D721Med (cell line): ENCODE data around the gene BCAS4.

Source experiments
- DNase-seq: peaks from one replicate; pipeline ENCODE4 v3.0.0; 2011; ENCODE audit warnings: low spot score; ENCODE audit not compliant: insufficient read length
- FAIRE-seq: peaks from 2 replicates; lab custom pipeline; 2011; peaks lifted over from hg19 to GRCh38; lab: Jason Lieb, UNC
- TF ChIP-seq, protein P1 (sequence below): IDR thresholded peaks from 2 replicates; pipeline ENCODE4 v1.5.1; 2012; ENCODE audit warnings: mild to moderate bottlenecking, control low read depth; ENCODE audit not compliant: insufficient read depth; ENCODE audit errors: missing control alignments

BCAS4 gene

DNA sequence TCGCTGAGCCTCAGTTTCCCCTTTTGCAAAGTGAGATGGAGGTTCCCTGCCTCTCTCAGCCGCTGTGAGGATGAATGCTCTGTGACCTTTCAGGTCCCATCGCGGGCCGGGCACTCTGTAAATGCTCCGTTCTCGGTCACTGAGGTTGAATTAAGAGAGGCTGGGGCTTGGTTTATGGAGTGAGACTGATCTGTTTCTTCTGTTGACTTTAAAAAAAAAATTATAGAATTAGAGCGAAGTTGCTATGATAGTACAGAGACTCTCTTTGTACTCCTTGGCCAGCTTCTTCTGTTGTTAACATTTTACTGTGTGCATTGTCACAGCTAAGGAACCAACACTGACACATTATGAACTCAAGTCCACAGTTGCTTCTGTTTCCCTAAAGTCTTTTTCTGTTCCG, 72.0 kb downstream of the BCAS4 start:
- no peak for FAIRE-seq
- TF ChIP-seq, protein P1, sequence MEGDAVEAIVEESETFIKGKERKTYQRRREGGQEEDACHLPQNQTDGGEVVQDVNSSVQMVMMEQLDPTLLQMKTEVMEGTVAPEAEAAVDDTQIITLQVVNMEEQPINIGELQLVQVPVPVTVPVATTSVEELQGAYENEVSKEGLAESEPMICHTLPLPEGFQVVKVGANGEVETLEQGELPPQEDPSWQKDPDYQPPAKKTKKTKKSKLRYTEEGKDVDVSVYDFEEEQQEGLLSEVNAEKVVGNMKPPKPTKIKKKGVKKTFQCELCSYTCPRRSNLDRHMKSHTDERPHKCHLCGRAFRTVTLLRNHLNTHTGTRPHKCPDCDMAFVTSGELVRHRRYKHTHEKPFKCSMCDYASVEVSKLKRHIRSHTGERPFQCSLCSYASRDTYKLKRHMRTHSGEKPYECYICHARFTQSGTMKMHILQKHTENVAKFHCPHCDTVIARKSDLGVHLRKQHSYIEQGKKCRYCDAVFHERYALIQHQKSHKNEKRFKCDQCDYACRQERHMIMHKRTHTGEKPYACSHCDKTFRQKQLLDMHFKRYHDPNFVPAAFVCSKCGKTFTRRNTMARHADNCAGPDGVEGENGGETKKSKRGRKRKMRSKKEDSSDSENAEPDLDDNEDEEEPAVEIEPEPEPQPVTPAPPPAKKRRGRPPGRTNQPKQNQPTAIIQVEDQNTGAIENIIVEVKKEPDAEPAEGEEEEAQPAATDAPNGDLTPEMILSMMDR: no peak
- DNase-seq: no peak

DNA sequence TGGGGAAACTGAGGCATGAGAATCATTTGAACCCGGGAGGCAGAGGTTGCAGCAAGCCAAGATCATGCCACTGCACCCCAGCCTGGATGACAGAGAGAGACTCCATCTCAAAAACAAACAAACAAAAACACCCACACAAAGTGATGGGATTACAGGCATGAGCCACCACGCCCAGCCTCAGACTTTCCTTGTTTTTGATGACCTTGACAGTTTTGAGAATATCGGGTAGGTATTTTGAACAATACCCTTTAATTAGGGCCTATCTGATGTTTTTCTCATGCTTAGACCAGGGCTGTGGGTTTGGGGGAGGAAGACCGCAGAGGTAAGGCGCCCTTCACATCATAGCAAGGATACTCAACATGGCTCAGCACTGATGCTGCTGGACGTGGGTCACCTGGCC, 72.9 kb downstream of the BCAS4 start:
- no peak for DNase-seq
- no peak for FAIRE-seq
- TF ChIP-seq, protein P1: no peak

DNA sequence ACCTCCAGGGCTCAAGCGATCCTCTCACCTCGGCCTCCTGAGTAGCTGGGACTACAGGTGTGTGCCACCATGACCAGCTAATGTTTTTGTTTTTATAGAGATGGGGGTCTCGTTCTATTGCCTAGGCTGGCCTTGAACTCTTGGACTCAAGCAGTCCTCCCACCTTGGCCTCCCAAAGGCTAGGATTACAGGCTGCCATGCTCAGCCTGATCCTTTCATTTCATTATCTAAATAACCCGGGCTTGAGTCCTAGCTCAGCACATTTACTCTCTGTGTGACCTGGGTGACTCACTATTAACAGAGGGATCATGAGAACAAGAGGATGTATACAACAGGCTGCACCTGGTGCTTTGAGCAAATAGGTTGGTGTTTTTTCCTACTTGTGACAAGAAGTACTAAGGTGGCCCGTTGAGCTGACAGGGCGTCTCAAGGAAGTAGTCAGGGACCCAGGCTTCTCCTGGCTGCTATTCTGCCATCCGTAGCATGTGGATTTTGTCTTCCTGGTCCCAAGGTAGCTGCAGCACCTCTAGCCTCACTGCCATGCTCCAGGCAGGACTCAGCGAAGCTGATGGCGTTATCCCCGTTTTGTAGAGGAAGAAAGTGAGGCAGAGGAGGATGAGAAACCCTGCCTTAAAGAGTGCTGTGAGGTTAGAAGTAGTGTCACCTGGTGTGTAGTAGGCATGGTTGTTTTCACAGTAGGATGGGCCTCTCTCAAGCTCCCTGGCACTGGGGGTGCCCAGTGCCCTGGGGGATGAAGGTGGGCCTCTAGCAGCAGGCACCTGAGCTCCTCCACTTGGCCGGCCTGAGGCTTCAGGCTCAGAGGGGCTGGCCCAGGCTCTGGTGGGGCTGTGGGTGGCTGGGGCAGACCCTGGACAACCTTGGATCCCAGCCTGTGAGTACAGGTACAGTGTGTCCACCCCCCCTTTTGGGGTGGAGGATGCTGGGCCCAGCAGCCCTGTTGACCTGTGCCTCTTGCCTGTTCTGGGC, 73.9 kb downstream of the BCAS4 start:
- DNase-seq (no peak), FAIRE-seq (no peak)
- TF ChIP-seq, protein P1: no peak

DNA sequence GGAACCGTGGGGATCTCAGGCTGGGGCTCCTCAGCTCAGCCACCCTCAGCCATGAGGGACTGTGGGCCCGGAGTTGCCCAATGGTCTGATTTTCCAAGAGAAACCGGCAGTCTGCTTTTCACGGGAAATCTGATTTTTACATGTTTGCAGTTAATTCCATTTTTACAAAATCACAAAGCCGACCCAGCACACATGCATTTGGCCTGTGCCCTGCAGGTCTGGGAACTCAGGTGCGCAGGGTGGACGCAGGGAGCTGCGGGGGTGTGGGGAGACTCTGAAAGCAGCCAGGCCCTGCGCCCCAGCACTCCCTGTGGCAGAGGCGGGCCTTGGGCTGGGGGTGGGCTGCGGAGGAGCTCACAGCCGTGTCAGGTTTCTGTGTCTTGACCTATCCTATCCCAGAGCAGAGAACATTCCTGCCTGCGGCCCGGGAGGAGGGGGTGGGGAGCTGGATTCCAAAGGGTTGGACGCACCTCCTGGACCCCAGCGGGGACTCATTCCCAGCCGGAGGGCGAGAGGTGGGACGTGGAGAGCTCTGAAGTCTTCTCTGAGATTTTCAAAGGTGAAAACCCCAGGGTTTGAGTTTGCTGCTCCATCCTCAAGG, 75.8 kb downstream of the BCAS4 start:
- FAIRE-seq (no peak), DNase-seq (no peak)
- TF ChIP-seq, protein P1: no peak

DNA sequence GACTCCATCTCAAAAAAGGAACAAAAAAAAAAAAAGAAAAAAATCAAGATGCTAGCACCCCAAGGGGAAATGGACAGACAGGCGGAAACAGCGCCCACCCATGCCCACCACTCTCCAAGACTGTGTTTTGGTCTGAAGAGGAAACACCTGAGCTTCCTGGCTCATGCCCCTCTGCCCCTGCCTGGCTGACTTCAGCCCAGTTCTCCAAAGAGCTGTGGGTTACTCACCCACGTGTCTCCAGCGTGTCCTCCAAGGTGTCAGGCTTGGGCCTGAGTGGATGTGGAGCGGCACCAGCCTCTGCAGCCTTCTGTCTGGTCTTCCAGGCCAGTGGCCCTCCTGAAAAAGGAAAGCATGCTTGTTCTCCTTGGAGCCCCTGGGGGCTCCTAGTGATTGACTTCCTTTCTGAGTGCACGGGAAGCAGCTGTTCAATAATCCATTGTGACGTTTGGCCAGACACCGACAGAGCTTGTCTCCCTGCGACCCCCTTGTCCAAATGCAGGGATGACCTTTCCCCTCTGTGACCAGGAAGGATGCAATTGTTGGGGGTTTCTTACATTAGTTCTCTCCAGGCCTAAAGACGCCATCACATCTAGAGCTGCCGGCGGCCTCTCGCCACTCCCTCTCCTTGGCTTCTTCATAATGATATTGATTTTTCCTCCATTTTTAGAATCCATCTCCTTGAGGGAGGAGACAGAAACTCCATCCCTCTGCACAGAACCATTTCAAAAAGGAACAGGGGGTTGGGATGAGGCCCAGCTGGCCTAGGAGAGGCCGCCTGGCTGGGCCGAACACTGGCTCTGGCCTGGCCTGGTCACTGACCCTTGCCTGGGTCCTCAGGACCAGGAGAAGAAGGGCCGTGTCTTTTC, 77.9 kb downstream of the BCAS4 start:
- DNase-seq (no peak), FAIRE-seq (no peak)
- TF ChIP-seq, protein P1: no peak

DNA sequence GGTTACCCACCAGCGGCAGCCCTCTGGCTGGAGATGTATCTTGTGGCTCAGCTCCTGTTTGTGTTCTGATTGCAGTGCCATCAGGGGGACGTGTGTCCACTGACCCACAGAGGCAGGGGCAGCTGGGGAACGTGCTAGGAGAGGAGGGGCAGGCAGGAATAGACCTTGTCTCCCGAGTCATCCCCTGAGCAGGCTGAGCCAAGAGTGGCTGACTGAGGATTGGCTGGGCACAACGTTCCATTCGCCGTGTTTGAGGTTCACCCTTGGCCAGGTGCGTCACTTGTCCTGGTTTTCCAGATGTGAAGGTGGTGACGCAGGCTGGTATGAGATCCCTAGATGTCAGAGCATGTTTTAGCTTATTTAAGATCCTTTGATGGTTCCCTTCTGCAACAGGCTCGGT, 78.7 kb downstream of the BCAS4 start:
- TF ChIP-seq, protein P1: no peak
- FAIRE-seq (no peak), DNase-seq (no peak)
